Epithelial cell of esophagus (primary cell): ENCODE measurements around the gene ZMYM4.

Experiments used
- DNase-seq: peaks from one replicate; pipeline ENCODE4 v3.0.0; 2010; ENCODE audit warnings: low read depth
- H3K4me3 ChIP-seq: 2 replicates; pipeline ENCODE4 v1.5.1; 2011; ENCODE audit warnings: mild to moderate bottlenecking, low read length, control low read depth
- CTCF ChIP-seq: IDR thresholded peaks from 2 replicates; pipeline ENCODE4 v1.5.1; 2011; ENCODE audit warnings: low read depth, mild to moderate bottlenecking, low read length, control low read depth, inconsistent platforms; ENCODE audit not compliant: insufficient read depth; ENCODE audit errors: missing control alignments

Gene ZMYM4

GRCh38 chr1:35470977-35471613, 202.6 kb downstream of the ZMYM4 start:
- DNase-seq: no peak
- H3K4me3 ChIP-seq: no peak overlapping the region
- TF ChIP-seq CTCF: no peak
